Keratinocyte (primary cell): ENCODE measurements around the gene TNFAIP3. TPM values are rescaled to one million over a fixed set of nuclear protein-coding genes. Genes with fewer than 3 reads are reported as not detected.

Experiments
- DNase-seq: peaks from one replicate; pipeline ENCODE4 v3.0.0-alpha.2; 2011; ENCODE audit warnings: low read depth, missing footprints, low spot score
- FAIRE-seq: peaks from 2 replicates; lab custom pipeline; 2011; peaks lifted over from hg19 to GRCh38; lab: Jason Lieb, UNC
- H2AFZ ChIP-seq: 2 replicates; pipeline ENCODE4 v1.6.0; 2012; ENCODE audit warnings: low read length, control low read depth, inconsistent platforms; ENCODE audit not compliant: control insufficient read depth
- H3K27ac ChIP-seq: 2 replicates; pipeline ENCODE4 v1.5.1; 2011; ENCODE audit warnings: low read length; ENCODE audit not compliant: control insufficient read depth, insufficient read depth
- H3K27me3 ChIP-seq: 3 replicates; pipeline ENCODE4 v1.6.0; 2011; ENCODE audit warnings: low read length; ENCODE audit not compliant: control insufficient read depth, insufficient read depth; ENCODE audit errors: extremely low read depth
- H3K36me3 ChIP-seq, 2 experiments: 2 replicates in 1 of 2; 3 replicates in 1 of 2; pipeline ENCODE4 v1.5.1; 2011; ENCODE audit warnings: low read length in 2 of 2, mild to moderate bottlenecking in 1 of 2; ENCODE audit not compliant: control insufficient read depth in 2 of 2, insufficient read depth in 2 of 2; ENCODE audit errors: extremely low read depth in 1 of 2
- H3K4me1 ChIP-seq: 3 replicates; pipeline ENCODE4 v1.5.1; 2011; ENCODE audit warnings: low read length; ENCODE audit not compliant: control insufficient read depth, insufficient read depth; ENCODE audit errors: extremely low read depth
- H3K4me2 ChIP-seq: 3 replicates; pipeline ENCODE4 v1.6.0; 2011; ENCODE audit warnings: low read depth, low read length; ENCODE audit not compliant: control insufficient read depth, insufficient read depth; ENCODE audit errors: extremely low read depth
- H3K4me3 ChIP-seq, 3 experiments: fragments of 200-600 bp in 1 of 3; sonication (generic) in 1 of 3; 2 replicates in 2 of 3; 3 replicates in 1 of 3; pipeline ENCODE4 v1.5.1; 2011 to 2016; ENCODE audit warnings: low read length in 3 of 3, mild to moderate bottlenecking in 3 of 3, control low read depth in 2 of 3, inconsistent platforms in 1 of 3, low read depth in 1 of 3, mixed read lengths in 1 of 3, mixed run types in 1 of 3, moderate library complexity in 1 of 3; ENCODE audit not compliant: control insufficient read depth in 2 of 3, insufficient read depth in 2 of 3; ENCODE audit errors: extremely low read depth in 1 of 3
- H3K79me2 ChIP-seq: 2 replicates; pipeline ENCODE4 v1.6.0; 2012; ENCODE audit warnings: low read length; ENCODE audit not compliant: control insufficient read depth, insufficient read depth
- H3K9ac ChIP-seq: 3 replicates; pipeline ENCODE4 v1.6.0; 2011; ENCODE audit warnings: low read length; ENCODE audit not compliant: control insufficient read depth, insufficient read depth; ENCODE audit errors: extremely low read depth
- H3K9me1 ChIP-seq: 3 replicates; pipeline ENCODE4 v1.6.0; 2011; ENCODE audit warnings: low read length; ENCODE audit not compliant: control insufficient read depth, insufficient read depth; ENCODE audit errors: extremely low read depth
- H3K9me3 ChIP-seq: 2 replicates; pipeline ENCODE4 v1.5.1; 2012; ENCODE audit warnings: low read depth, low read length; ENCODE audit not compliant: control insufficient read depth
- H4K20me1 ChIP-seq: 3 replicates; pipeline ENCODE4 v1.6.0; 2011; ENCODE audit warnings: low read length; ENCODE audit not compliant: control insufficient read depth, insufficient read depth; ENCODE audit errors: extremely low read depth
- EZH2 ChIP-seq: IDR thresholded peaks from one replicate; pipeline ENCODE4 v1.6.1; 2012; ENCODE audit warnings: inconsistent platforms, mild to moderate bottlenecking, low read length, moderate library complexity
- dilution Hi-C: fragments of 300-500 bp; cut with MboI; formaldehyde crosslinking; loops from one replicate; pipeline ENCODE4 v1.7.0; 2020; ENCODE audit warnings: low sequenced_read_pairs; ENCODE audit not compliant: extremely low pct_ligation_motif_present
- polyA plus RNA-seq, 5 experiments: library from polyadenylated mRNA; depleted of rRNA in 3 of 5; stranded (reverse) in 3 of 5; stranded (forward) in 1 of 5; unstranded in 1 of 5; fragments of >200 nt; gene quantifications; 1 replicate in 1 of 5; 2 replicates in 3 of 5; 3 replicates in 1 of 5; pipeline versions ENCODE4 v1.2.1 to v1.2.3, GENCODE V29; 2011 to 2012; ENCODE audit warnings: missing spikeins in 2 of 5, low read depth in 1 of 5, low replicate concordance in 1 of 5
- TF ChIP-seq, protein P1 (sequence below), 3 experiments: IDR thresholded peaks in 1 of 3; conservative IDR thresholded peaks in 1 of 3; optimal IDR thresholded peaks in 1 of 3; 2 replicates in 2 of 3; 3 replicates in 1 of 3; pipeline versions ENCODE3 to v1.5.1; 2011; ENCODE audit warnings: low read length in 3 of 3, mild to moderate bottlenecking in 3 of 3, moderate library complexity in 2 of 3, control low read depth in 1 of 3, inconsistent platforms in 1 of 3; ENCODE audit not compliant: insufficient read depth in 2 of 3; ENCODE audit errors: extremely low read depth in 1 of 3

Gene TNFAIP3
- polyA plus RNA-seq, 1 donor (not counting 4 experiments of a cell fraction or from before 2014, with no cell fraction given) = 141 TPM

DNA sequence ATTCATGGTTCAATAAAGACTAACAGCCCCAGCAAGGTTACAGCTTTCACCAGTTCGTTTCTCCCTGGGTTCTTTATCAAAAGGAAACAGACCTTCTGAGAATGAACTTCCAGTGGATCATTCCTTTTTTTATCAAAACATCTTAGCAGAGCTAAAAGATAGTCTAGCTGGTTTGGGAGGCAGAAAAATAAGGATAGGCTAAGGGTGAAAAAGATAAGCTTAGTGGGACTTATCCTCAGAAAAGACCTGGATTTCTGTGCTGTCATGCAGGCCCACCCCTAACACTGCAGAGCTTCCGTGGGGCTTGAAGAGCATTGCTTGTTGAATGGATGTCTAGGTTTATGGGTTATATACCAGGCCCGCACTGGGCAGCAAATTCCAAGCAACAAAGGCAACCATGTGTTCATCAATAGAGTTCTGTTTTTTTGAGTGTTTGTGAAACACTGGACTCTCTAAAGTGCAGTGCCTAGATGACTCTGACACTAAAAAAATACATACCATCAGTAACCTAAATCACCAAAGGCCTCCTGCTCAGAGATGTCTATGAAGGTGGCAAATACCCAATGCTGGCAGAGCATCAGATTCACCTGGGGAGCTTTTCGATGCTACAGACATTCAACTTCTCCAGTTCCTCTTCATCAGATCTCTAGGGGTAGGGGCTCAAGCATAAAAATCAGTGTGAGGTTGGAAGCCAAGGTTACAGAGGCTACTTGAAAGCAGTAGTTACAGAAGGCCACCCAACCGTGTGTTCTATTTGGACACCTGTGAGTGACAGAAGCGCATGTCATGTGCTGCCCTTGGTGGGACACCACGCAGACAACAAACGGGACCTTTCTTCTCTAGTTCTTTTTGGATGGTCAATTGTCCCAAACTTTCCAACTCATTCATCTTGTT lies 53.0 kb downstream of the TNFAIP3 start:
- no peak overlapping the region for H3K9ac ChIP-seq
- no peaks in the 10 kb centered on the region for H3K79me2 ChIP-seq
- TF ChIP-seq EZH2 = no peak
- TF ChIP-seq, protein P1, sequence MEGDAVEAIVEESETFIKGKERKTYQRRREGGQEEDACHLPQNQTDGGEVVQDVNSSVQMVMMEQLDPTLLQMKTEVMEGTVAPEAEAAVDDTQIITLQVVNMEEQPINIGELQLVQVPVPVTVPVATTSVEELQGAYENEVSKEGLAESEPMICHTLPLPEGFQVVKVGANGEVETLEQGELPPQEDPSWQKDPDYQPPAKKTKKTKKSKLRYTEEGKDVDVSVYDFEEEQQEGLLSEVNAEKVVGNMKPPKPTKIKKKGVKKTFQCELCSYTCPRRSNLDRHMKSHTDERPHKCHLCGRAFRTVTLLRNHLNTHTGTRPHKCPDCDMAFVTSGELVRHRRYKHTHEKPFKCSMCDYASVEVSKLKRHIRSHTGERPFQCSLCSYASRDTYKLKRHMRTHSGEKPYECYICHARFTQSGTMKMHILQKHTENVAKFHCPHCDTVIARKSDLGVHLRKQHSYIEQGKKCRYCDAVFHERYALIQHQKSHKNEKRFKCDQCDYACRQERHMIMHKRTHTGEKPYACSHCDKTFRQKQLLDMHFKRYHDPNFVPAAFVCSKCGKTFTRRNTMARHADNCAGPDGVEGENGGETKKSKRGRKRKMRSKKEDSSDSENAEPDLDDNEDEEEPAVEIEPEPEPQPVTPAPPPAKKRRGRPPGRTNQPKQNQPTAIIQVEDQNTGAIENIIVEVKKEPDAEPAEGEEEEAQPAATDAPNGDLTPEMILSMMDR (optimal IDR thresholded peaks at IDR 0.05 in 1 of 3, IDR thresholded peaks at IDR 0.05 in 1 of 3, conservative IDR thresholded peaks at IDR 0.05 in 1 of 3; ENCODE audit: extremely low read depth in 1 of 3, insufficient read depth in 2 of 3, low read length in 3 of 3) = no peak
- FAIRE-seq (no peak), DNase-seq (no peak)
- dilution Hi-C loops = no loop called here
- H2AFZ ChIP-seq = no peak overlapping the region
- no peak overlapping the region for H3K27ac ChIP-seq
- H4K20me1 ChIP-seq = no peaks in the 10 kb centered on the region
- no peak overlapping the region for H3K4me3 ChIP-seq
- H3K36me3 ChIP-seq = no peaks in the 10 kb centered on the region
- H3K9me3 ChIP-seq = no peaks in the 10 kb centered on the region
- no peaks in the 10 kb centered on the region for H3K27me3 ChIP-seq
- no peaks in the 10 kb centered on the region for H3K4me1 ChIP-seq
- H3K4me2 ChIP-seq = no peak overlapping the region
- no peaks in the 10 kb centered on the region for H3K9me1 ChIP-seq

DNA sequence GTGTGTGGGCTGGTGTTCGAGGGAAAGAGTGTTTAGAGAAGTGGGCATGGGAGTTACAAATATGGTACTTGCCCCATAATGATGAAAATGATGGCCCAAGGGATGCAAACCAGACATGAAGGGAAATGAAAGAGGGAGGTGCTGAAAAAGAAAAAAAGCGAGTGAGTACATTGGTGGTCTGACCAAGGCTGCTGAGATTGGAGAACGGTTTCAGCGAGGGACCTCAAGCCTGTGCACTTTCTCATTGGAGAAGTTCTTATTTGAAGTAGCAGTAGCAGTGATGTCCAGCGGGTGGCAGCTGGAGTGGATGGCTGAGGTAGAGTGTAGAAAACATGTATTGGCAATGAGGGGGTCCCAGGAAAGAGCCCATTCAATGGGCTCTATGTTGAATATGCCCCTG lies 54.8 kb downstream of the TNFAIP3 start:
- FAIRE-seq (no peak), DNase-seq (no peak)
- Histone ChIP-seq H3K9me3 (no peaks in the 10 kb centered on the region), H3K79me2 (no peaks in the 10 kb centered on the region), H2AFZ (no peak overlapping the region), H3K27me3 (no peaks in the 10 kb centered on the region), H3K27ac (no peak overlapping the region), H4K20me1 (no peaks in the 10 kb centered on the region), H3K4me2 (no peak overlapping the region), H3K4me3 (no peak overlapping the region), H3K9ac (no peak overlapping the region), H3K36me3 (no peaks in the 10 kb centered on the region), H3K9me1 (no peaks in the 10 kb centered on the region), H3K4me1 (peaks cover 13% of the 10 kb centered on the region)
- dilution Hi-C loops = no loop called here
- TF ChIP-seq EZH2 = no peak
- TF ChIP-seq, protein P1 (optimal IDR thresholded peaks at IDR 0.05 in 1 of 3, IDR thresholded peaks at IDR 0.05 in 1 of 3, conservative IDR thresholded peaks at IDR 0.05 in 1 of 3; ENCODE audit: extremely low read depth in 1 of 3, insufficient read depth in 2 of 3, low read length in 3 of 3) = peak; percentile 29 to 46 (median 42)
